ENCODE data around the gene FBXO42.

DNA sequence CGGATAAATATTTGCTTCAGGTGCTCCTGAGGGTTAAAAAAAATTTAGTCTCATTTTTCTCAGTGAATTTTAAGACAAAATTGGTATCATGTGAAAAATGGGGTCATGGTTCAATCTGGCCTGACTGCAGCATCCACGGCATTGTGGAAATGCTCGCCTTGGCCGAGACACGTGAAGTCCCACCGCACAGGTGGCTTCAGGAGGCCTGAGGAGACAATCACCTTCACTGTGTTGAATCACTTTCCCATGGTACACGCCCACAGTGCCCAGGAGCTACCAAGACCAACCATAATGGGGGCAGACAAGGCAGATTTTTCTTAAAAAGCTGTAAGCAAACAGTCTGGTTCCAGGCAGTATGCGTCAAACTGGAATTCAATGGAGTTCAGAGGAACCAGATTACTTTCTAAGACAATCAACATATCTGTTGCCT is 104.3 kb downstream of the FBXO42 start:
- TF ChIP-seq EZH2 (IDR thresholded peaks at IDR 0.05): no peak
- TF ChIP-seq, protein P1, sequence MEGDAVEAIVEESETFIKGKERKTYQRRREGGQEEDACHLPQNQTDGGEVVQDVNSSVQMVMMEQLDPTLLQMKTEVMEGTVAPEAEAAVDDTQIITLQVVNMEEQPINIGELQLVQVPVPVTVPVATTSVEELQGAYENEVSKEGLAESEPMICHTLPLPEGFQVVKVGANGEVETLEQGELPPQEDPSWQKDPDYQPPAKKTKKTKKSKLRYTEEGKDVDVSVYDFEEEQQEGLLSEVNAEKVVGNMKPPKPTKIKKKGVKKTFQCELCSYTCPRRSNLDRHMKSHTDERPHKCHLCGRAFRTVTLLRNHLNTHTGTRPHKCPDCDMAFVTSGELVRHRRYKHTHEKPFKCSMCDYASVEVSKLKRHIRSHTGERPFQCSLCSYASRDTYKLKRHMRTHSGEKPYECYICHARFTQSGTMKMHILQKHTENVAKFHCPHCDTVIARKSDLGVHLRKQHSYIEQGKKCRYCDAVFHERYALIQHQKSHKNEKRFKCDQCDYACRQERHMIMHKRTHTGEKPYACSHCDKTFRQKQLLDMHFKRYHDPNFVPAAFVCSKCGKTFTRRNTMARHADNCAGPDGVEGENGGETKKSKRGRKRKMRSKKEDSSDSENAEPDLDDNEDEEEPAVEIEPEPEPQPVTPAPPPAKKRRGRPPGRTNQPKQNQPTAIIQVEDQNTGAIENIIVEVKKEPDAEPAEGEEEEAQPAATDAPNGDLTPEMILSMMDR (IDR thresholded peaks at IDR 0.05): no peak
- TF ChIP-seq EZH2phosphoT487 (IDR thresholded peaks at IDR 0.05): no peak
